ENCODE data around the gene EIF4A3. TPM values are rescaled to one million over a fixed set of nuclear protein-coding genes. Genes with fewer than 3 reads are reported as not detected.

The EIF4A3 gene
- total RNA-seq, 1 donor from 2014 or later = 77.2 TPM

DNA sequence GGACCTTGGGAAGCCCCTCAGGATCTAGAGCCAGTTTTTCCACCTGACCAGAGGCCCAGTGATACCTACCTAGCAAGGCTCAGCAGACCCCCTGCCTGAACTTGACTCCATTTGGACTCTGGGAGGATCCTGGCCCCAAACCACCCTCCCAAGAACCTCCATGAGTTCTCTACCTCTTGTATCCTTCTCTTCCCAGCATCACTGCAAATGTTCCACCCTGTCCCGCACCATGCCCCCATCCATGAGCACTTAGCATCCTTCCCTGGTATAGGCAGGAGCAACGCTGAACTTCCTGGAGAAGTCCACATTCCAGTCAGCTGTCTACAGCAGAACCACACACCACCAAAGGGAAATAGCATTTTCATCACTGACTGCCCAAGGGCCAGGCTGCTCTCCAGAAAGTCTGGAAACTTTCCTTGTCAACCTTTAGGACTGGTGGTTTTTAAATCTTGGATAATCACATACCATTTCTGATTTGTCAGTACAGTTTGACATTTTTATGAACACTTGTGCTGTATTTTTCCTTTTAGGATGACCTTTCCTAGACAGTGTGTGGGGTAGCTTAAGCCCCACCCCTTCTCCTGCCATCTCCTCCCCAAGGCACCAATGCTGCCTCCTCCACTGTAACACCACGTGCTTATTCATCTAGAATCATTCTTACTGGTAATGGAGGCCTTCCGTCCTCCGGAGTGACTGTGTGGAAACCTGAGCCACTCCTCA lies 13.9 kb downstream of the EIF4A3 start:
- H3K36me3 Mint-ChIP-seq = peaks cover 29% of the 10 kb centered on the region
- H3K27ac Mint-ChIP-seq = no peak overlapping the region
- TF ChIP-seq CTCF (IDR thresholded peaks at IDR 0.05; ENCODE audit: unreplicated experiment) = no peak
- H3K9me3 Mint-ChIP-seq = no peaks in the 10 kb centered on the region
- no peaks in the 10 kb centered on the region for H3K27me3 Mint-ChIP-seq (ENCODE audit: low read depth)
- DNase-seq (ENCODE audit: low spot score in 2 of 2, unreplicated experiment in 2 of 2) = no peak
- no peaks in the 10 kb centered on the region for H3K4me1 Mint-ChIP-seq
- no peak overlapping the region for H3K4me3 Mint-ChIP-seq

DNA sequence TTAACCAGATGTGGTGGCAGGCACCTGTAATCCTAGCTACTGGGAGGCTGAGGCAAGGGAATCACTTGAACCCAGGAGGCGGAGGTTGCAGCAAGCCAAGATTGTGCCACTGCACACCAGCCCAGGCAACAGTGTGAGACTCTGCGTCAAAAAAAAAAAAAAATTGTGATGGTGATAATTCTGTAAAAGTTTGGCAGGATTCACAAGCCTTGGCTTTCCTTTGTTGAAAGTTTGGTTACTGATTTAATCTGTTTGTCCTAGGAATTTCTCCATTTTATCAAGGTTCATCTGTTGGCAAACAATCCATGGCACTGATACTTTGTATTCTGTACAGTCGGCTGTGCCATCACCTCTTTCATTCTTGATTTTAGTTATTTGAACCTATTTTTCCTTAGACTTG lies 15.9 kb downstream of the EIF4A3 start:
- no peak overlapping the region for H3K4me3 Mint-ChIP-seq
- H3K4me1 Mint-ChIP-seq = no peaks in the 10 kb centered on the region
- no peaks in the 10 kb centered on the region for H3K9me3 Mint-ChIP-seq
- H3K27me3 Mint-ChIP-seq (ENCODE audit: low read depth) = no peaks in the 10 kb centered on the region
- peaks cover 15% of the 10 kb centered on the region for H3K36me3 Mint-ChIP-seq
- no peak for DNase-seq (ENCODE audit: low spot score in 2 of 2, unreplicated experiment in 2 of 2)
- H3K27ac Mint-ChIP-seq = no peak overlapping the region
- TF ChIP-seq CTCF (IDR thresholded peaks at IDR 0.05; ENCODE audit: unreplicated experiment) = no peak

GRCh38 chr17:80129006-80129565 lies 17.8 kb downstream of the EIF4A3 start:
- no peak overlapping the region for H3K27ac Mint-ChIP-seq
- no peaks in the 10 kb centered on the region for H3K27me3 Mint-ChIP-seq (ENCODE audit: low read depth)
- H3K4me1 Mint-ChIP-seq = peaks cover 7% of the 10 kb centered on the region
- no peak for TF ChIP-seq CTCF (IDR thresholded peaks at IDR 0.05; ENCODE audit: unreplicated experiment)
- no peak overlapping the region for H3K4me3 Mint-ChIP-seq
- H3K9me3 Mint-ChIP-seq = no peaks in the 10 kb centered on the region
- DNase-seq (ENCODE audit: low spot score in 2 of 2, unreplicated experiment in 2 of 2) = no peak
- peaks cover 10% of the 10 kb centered on the region for H3K36me3 Mint-ChIP-seq

DNA sequence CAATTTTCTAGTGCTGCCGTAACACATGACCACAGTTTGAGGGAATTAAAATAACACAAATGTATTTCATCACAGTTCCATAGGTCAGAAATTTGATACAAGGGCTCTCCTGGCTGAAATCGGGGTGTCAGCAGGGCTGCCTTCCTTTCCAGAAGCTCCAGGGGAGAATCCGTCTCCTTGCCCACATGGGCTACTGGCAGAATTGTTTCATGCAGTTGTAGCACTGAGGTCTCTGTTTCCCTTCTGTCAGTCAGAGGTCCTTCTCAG lies 20.5 kb downstream of the EIF4A3 start:
- Mint-ChIP-seq H3K36me3 (no peaks in the 10 kb centered on the region), H3K9me3 (no peaks in the 10 kb centered on the region), H3K4me3 (no peak overlapping the region), H3K27me3 (ENCODE audit: low read depth) (no peaks in the 10 kb centered on the region), H3K27ac (no peak overlapping the region), H3K4me1 (peaks cover 9% of the 10 kb centered on the region)
- no peak for DNase-seq (ENCODE audit: low spot score in 2 of 2, unreplicated experiment in 2 of 2)
- TF ChIP-seq CTCF (IDR thresholded peaks at IDR 0.05; ENCODE audit: unreplicated experiment) = no peak

- no peak for TF ChIP-seq CTCF (IDR thresholded peaks at IDR 0.05; ENCODE audit: unreplicated experiment)
- Mint-ChIP-seq H3K36me3 (no peaks in the 10 kb centered on the region), H3K9me3 (no peaks in the 10 kb centered on the region), H3K4me3 (no peak overlapping the region), H3K27ac (no peak overlapping the region), H3K27me3 (ENCODE audit: low read depth) (no peaks in the 10 kb centered on the region), H3K4me1 (peaks cover 9% of the 10 kb centered on the region)
- no peak for DNase-seq (ENCODE audit: low spot score in 2 of 2, unreplicated experiment in 2 of 2)
Observed at GRCh38 chr17:80125656-80126448, 21.1 kb downstream of the EIF4A3 start.

All from mesothelial cell of epicardium (in vitro differentiated cells).